ENCODE measurements around the gene PDK2.

PDK2 gene

GRCh38 chr17:50117202-50118051 lies 22.3 kb downstream of the PDK2 start:
- DNase-seq (ENCODE audit: low read depth in 2 of 2), result peak in 1 of 2 donors; percentile 27

DNA sequence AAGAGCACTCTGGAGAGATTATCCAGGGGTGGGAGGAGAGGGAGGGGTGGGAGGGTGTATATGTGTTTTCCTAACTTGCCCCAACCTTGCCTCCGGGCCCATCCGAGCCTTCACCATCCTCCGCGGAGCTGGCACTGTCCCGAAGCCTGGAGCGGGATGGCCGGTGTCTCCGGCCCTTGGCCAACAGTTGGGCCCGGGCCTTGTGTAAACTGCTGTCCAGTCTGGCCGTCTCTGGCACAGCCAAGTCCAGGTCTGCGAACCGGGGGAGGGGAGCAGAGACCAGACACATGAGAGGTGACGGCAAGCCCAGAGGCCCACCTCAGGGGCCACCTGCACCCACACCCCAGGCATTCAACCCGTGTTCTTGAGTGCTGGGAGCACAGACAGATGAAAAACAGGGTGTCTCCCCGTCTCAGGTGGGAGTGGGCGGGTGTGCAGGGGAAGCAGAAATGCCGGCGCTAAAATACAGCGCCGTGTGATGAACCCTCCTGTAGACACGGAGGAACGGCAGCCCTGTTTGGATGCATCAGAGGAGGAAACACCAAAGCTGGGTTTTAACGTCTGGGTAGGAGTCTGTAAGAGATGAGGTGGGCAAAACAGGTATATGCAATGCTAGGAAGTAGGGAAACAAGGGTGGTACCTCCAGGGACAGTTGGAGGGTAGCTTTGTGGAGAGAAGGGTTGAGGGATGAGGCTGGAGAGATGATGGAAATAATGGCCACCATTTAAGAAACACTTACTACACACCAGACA lies 23.1 kb downstream of the PDK2 start:
- DNase-seq (ENCODE audit: low read depth in 2 of 2), result no peak

GRCh38 chr17:50118828-50119218 lies 23.7 kb downstream of the PDK2 start:
- no peak for DNase-seq (ENCODE audit: low read depth in 2 of 2)

DNA sequence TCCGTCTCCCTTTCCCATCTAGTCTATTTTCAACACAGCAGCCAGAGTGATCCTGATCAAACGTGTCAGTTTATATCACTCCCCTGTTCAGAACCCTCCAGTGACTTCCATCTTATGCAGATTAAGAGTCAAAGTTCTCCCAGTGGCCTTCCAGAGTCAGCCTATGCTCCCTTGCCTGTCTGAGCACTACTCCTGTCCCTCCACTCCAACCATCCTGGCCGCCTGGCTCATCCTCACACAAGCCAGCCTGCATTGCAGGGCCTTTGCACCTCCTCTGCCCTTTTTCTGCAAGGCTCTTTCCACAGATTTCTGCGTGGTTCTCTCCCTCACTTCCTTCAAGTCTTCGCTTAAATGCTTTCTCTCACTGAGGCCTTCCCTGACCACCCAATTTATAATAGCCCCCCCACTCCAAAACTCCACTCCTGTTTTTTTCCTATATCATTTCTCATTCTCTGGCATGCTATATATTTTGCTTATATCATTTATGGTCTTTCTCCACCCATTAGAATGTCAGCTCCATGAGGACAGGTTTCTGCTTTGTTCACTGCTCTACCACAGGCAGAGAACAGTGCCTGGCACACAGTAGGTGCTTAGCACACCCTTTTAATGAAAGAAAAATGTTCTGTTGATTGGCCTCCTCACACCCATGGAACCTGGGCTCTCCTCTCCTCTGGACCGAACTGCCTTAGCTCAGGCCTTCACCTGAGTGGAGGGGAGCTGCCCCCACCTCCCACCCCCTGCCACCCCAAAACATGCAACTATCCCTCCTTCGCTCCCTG lies 25.5 kb downstream of the PDK2 start:
- no peak for DNase-seq (ENCODE audit: low read depth in 2 of 2)

DNA sequence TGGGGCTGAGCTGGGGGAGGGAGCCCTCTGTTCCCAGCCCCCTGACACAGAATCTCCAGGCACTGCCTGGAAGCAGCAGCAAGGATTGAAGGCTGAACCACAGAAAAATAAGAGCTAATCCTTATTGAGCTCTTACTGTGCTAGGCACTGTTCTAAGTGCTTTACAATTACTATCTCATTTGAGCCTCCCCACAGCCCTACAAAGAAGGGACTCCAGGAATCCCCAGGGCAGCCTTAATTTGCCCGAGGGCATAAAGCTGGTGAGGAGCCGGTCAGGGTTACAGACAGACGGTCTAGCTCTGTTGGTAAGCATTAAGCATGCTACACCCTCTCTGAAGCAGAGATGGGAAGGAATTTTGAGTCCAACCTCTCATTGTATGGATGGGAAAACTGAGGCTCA lies 27.8 kb downstream of the PDK2 start:
- DNase-seq (ENCODE audit: low read depth in 2 of 2), result no peak

DNA sequence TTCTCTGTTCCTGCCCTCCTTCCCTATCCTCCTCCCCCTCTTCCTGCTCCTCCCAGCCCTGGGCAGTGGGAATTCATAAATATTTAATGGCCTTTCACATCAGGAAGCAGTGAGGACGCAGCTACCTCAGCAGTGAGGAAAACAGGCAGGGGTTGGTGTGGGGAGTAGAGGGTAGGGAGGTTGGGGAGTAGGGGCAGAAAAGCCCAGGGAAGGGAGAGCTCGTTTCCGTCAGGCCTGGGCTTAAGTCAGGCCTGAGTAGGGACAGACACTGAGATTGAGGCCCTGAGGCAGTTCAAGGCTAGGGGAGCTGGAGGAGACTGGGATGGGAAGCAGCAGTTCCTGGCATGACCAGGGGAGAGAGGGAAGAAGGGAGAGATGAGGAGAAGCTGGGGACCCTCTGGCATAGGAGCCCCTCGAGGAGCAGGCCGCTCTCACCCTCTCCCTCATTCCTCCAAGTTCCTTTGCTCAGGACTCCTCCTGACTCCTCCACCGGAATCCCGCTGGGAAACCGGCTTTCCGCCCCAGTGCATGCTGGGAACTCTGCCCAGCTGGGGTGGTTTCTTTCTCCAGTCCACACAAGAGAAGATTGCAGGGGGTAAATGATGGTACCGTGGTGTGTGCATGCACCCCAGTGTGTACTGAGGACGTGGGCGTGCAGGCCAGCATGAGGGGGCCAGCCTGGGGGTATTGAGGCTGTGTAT lies 28.6 kb downstream of the PDK2 start:
- DNase-seq (ENCODE audit: low read depth in 2 of 2), result no peak

DNA sequence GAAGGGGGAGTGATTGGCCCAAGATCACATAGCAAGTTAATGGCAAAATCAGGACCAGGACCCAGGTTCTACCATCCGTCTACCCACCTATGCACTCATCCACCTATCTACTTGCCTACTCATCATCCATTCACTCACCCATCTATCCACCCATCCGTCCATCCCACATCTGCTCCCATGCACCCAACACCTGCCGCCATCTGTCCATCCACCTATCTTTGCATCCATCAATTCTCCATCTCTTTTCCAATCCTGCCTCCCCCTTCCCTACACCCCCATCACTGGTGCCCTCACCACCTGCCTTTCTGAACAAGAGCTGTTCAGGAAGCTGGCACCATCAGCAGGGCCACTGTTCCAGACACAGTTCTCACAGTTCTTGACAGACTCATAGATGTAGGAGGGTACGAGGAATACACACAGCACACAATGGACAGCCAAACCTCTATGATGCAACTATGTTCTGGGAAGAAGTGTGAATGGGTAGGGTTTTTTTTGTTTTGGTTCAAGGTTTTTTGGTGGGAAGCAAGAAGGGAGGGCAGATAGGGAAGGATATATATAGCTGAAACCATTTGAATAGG lies 30.4 kb downstream of the PDK2 start:
- DNase-seq (ENCODE audit: low read depth in 2 of 2), result no peak

GRCh38 chr17:50127697-50128361 lies 32.7 kb downstream of the PDK2 start:
- DNase-seq (ENCODE audit: low read depth in 2 of 2), result no peak

DNA sequence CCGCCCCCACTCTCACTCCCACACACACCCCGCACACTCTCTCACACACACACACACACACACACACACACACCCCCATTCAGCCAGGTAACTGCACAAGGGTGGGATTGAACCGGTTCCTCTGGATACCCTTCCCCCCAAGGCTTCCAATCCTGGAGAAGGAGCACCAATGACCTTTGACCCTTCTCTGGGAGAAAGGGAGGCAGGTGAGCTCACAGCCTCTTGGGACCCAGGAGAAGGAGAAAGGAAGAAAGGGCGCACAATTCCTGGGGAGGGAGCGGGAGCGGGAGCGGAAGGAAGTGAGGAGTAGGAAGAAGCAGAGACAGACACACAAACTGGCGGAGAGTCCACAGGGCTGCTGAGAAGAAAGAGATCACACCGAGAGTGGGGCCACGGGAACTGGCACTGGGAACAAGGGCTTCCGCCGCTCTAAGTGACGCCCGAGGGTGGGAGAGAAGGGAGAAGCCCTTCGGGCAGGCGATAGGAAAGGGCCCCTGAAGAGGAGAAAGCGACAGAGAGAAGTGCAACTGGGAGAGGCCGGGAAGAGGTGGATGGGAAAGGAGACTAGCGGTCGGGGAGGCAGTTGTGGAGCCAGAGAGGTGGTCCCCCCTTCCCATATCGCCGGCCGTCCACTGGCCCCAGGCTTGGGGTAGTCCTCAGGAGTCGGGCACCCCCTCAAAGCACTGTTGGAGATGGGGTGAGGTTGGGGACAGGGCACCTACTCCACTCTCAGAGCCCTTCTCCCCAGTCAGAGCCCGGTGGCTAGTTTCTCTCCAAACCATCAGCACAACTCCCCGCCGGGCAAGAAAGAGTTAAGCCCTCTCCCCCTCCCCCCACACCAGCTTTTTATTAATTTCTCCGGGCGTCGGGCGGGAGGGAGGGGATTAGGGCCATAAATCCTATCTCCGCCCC lies 33.5 kb downstream of the PDK2 start:
- DNase-seq (ENCODE audit: low read depth in 2 of 2), result no peak

- no peak for DNase-seq (ENCODE audit: low read depth in 2 of 2)
Measured at GRCh38 chr17:50129353-50129727, 34.2 kb downstream of the PDK2 start.

- DNase-seq (ENCODE audit: low read depth in 2 of 2), result no peak
Measured at GRCh38 chr17:50129728-50130558, 34.8 kb downstream of the PDK2 start, which contains the start of gene SAMD14. SAMD14 (minus strand) TSS chr17:50130160; CDS start chr17:50124959, 5,201 bp downstream.

DNA sequence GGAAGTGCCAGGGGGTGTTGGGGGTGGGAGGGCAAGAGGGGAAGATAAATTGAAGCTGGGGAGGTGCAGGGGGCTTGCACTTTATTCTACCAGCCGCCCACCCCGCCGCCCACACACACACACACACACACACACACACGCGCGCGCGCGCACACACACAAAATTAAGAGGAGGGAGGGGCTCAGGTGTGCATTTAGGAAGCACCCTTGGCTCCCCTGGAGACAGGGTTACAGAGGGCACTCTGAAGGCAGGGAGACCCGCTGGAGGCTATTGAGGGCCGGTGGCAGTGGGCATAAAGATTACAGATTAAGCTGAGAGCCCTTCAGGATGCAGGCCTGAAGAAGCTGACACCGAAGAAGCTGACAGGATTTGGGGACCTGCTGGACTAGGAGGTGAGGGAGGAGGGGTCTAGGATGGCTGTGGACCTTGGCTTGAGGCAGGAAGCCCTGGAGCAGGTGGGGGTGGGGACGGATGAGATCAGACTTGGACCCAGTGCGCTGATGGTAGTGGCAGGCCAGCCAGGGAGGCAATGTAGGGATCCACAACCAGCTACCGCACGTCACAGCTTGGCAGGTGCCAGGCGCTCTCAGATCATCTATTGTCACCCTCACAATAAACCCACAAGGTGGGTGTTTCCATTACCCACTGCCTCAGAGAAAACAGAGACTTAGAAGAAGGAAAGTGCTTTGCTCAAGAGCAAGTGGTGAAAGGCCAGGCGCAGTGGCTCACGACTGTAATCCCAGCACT lies 35.6 kb downstream of the PDK2 start:
- no peak for DNase-seq (ENCODE audit: low read depth in 2 of 2)

- DNase-seq (ENCODE audit: low read depth in 2 of 2), result no peak
Measured at GRCh38 chr17:50132104-50132794, 37.1 kb downstream of the PDK2 start.

GRCh38 chr17:50133028-50133768 lies 38.0 kb downstream of the PDK2 start:
- DNase-seq (ENCODE audit: low read depth in 2 of 2), result no peak

DNA sequence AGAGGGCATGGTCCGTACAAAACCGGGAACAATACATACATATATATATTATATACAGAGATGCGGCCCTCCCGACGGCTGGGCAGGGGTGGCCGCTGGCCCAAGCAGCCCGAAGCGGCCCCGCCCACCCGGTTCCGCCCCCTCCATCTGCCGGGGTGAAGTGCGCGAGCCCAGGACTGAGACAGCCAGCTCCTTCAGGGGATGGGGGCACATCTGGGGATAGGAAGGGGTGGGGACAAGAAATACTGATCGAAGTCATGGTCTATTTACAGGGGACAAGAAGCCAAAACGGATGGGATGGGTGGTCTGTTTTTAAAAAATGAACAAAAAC lies 38.6 kb downstream of the PDK2 start:
- DNase-seq (ENCODE audit: low read depth in 2 of 2), result no peak

- DNase-seq (ENCODE audit: low read depth in 2 of 2), result no peak
Measured at GRCh38 chr17:50134206-50135110, 39.3 kb downstream of the PDK2 start.
